K562 (cell line): ENCODE measurements around the gene ITPKB. TPM values are rescaled to one million over a fixed set of nuclear protein-coding genes. Genes with fewer than 3 reads are reported as not detected.

Experiments used
- ATAC-seq: fragments of 200-7000 bp; cut with Tn5 transposase; 3 replicates; pipeline ENCODE4 v1.9.1; 2020; ENCODE audit warnings: moderate library complexity
- BruUV-seq: library from RNA; stranded (reverse); fragments of 400-500 nt; replicated peaks from 2 replicates; lab custom pipeline; 2021; lab: Mats Ljungman, UMichigan
- CTCF ChIA-PET: fragments of 300-600 bp; formaldehyde crosslinking; extraction: SDS; loops from one replicate; lab custom pipeline; 2021; ENCODE audit warnings: low intra/inter-chr PET ratio; lab: Yijun Ruan, JAX
- POLR2A ChIA-PET: fragments of 300-600, 350-650 bp; sonication (Branson Sonifier 250); formaldehyde crosslinking; extraction: SDS; loops from one replicate; lab custom pipeline; 2021; ENCODE audit warnings: antibody characterized with exemption, inconsistent platforms; lab: Yijun Ruan, JAX
- DNase-seq, 4 experiments: peaks; one replicate each; pipeline versions ENCODE4 v3.0.0 to v3.0.0-alpha.2; 2011 to 2018; ENCODE audit warnings: low spot score in 3 of 4, mixed read lengths in 3 of 4; ENCODE audit errors: extremely low read depth in 1 of 4
- FAIRE-seq: peaks from 2 replicates; lab custom pipeline; 2011; peaks lifted over from hg19 to GRCh38; lab: Jason Lieb, UNC
- H2AFZ ChIP-seq: 2 replicates; pipeline ENCODE4 v1.6.0; 2011; ENCODE audit warnings: low read depth, low read length, control low read depth, inconsistent platforms
- H3K27ac ChIP-seq: fragments of 200-600 bp; 3 replicates; pipeline ENCODE4 v1.8.0; 2011; ENCODE audit warnings: low read depth, mild to moderate bottlenecking, control low read depth, inconsistent platforms, low read length, moderate library complexity, mixed read lengths; ENCODE audit errors: extremely low read depth
- H3K27me3 ChIP-seq, 2 experiments: fragments of 300-600 bp in 1 of 2; 2 replicates in 1 of 2; 3 replicates in 1 of 2; pipeline versions ENCODE4 v1.6.0 to v1.8.0; 2011; ENCODE audit warnings: inconsistent platforms in 2 of 2, low read length in 2 of 2, mild to moderate bottlenecking in 1 of 2, mixed read lengths in 1 of 2, moderate library complexity in 1 of 2; ENCODE audit not compliant: control insufficient read depth in 2 of 2, insufficient read depth in 2 of 2
- H3K36me3 ChIP-seq: fragments of 300-600 bp; 3 replicates; pipeline ENCODE4 v1.8.0; 2011; ENCODE audit warnings: mild to moderate bottlenecking, low read length, inconsistent platforms; ENCODE audit not compliant: control insufficient read depth, insufficient read depth
- H3K4me1 ChIP-seq, 2 experiments: fragments of 200-600 bp in 1 of 2; replicated peaks in 1 of 2; 2 replicates in 1 of 2; 3 replicates in 1 of 2; pipeline versions ENCODE4 v1.5.1 to v1.8.0; 2011; ENCODE audit warnings: inconsistent platforms in 2 of 2, low read length in 2 of 2, mild to moderate bottlenecking in 1 of 2, mixed read lengths in 1 of 2, moderate library complexity in 1 of 2; ENCODE audit not compliant: control insufficient read depth in 2 of 2, insufficient read depth in 2 of 2
- H3K4me2 ChIP-seq: 2 replicates; pipeline ENCODE4 v1.6.1; 2011; ENCODE audit warnings: low read length, control low read depth, inconsistent platforms, mixed read lengths; ENCODE audit not compliant: insufficient read depth
- H3K4me3 ChIP-seq: fragments of 200-600 bp; sonication (generic), shearing (Covaris generic); 2 replicates; pipeline ENCODE4 v1.5.1; 2016; ENCODE audit warnings: control low read depth, inconsistent platforms
- H3K79me2 ChIP-seq: fragments of 200-600 bp; 3 replicates; pipeline ENCODE4 v1.8.0; 2011; ENCODE audit warnings: low read length, inconsistent platforms; ENCODE audit not compliant: control insufficient read depth, insufficient read depth
- H3K9ac ChIP-seq, 2 experiments: 2 replicates each; pipeline versions ENCODE4 v1.6.0 to v1.6.1; 2011; ENCODE audit warnings: low read depth in 2 of 2, low read length in 2 of 2, control low read depth in 1 of 2, inconsistent platforms in 1 of 2, mild to moderate bottlenecking in 1 of 2, mixed read lengths in 1 of 2; ENCODE audit not compliant: insufficient read depth in 1 of 2
- H3K9me1 ChIP-seq: one replicate; pipeline ENCODE4 v1.6.0; 2011; ENCODE audit warnings: inconsistent platforms, mild to moderate bottlenecking, low read length, moderate library complexity; ENCODE audit not compliant: control insufficient read depth, insufficient read depth
- H3K9me3 ChIP-seq: replicated peaks from 2 replicates; pipeline ENCODE4 v1.5.1; 2011; ENCODE audit warnings: low read depth, low read length, inconsistent platforms; ENCODE audit not compliant: control insufficient read depth, insufficient read depth
- H4K20me1 ChIP-seq: replicated peaks from 2 replicates; pipeline ENCODE4 v1.6.1; 2011; ENCODE audit warnings: low read length, inconsistent platforms, mixed read lengths; ENCODE audit not compliant: control insufficient read depth, insufficient read depth
- CBX8 ChIP-seq: fragments of 200-600 bp; sonication (generic); IDR thresholded peaks from 2 replicates; pipeline ENCODE4 v1.6.1; 2012; ENCODE audit warnings: borderline replicate concordance, mixed run types, low read depth, mild to moderate bottlenecking, moderate library complexity, mixed read lengths, low read length, control low read depth, inconsistent platforms; ENCODE audit not compliant: poor library complexity, severe bottlenecking; ENCODE audit errors: extremely low read depth
- DIDO1 ChIP-seq: fragments of 450-650 bp; IDR thresholded peaks from 2 replicates; pipeline ENCODE4 v1.6.1; 2016; ENCODE audit warnings: low read depth, missing biosample characterization, missing genetic modification characterization
- ESRRB ChIP-seq: fragments of 250-450 bp; sonication (Bioruptor Pico); IDR thresholded peaks from 2 replicates; pipeline ENCODE4 v1.5.0; 2020; ENCODE audit warnings: mild to moderate bottlenecking, moderate library complexity, borderline replicate concordance
- ETS2 ChIP-seq: IDR thresholded peaks from 2 replicates; pipeline ENCODE4 v1.6.1; 2016; ENCODE audit warnings: borderline replicate concordance, missing genetic modification characterization, mild to moderate bottlenecking, moderate library complexity, missing compliant biosample characterization; ENCODE audit not compliant: poor library complexity, severe bottlenecking
- MBD1 ChIP-seq: fragments of 250-450 bp; sonication (Bioruptor Pico); IDR thresholded peaks from 2 replicates; pipeline ENCODE4 v1.8.0; 2022; ENCODE audit warnings: inconsistent platforms
- NELFE ChIP-seq: IDR thresholded peaks from 2 replicates; pipeline ENCODE4 v1.6.1; 2011; ENCODE audit warnings: mild to moderate bottlenecking; ENCODE audit not compliant: insufficient read depth, insufficient read length
- NFXL1 ChIP-seq: fragments of 450-650 bp; formaldehyde crosslinking; IDR thresholded peaks from 2 replicates; pipeline ENCODE4 v1.4.0; 2021; ENCODE audit warnings: mild to moderate bottlenecking
- SLC30A9 ChIP-seq: fragments of 250-450 bp; sonication (Bioruptor Pico); IDR thresholded peaks from 2 replicates; pipeline ENCODE4 v1.8.0; 2022; ENCODE audit warnings: mild to moderate bottlenecking, moderate library complexity
- SMARCC2 ChIP-seq: fragments of 450-650 bp; IDR thresholded peaks from 2 replicates; pipeline ENCODE4 v1.6.1; 2017; ENCODE audit warnings: antibody characterized with exemption, moderate library complexity, mild to moderate bottlenecking, low read depth
- TEAD1 ChIP-seq, 2 experiments: fragments of 450-650 bp in 1 of 2; sonication (generic) in 1 of 2; formaldehyde crosslinking; IDR thresholded peaks; 2 replicates each; pipeline versions ENCODE4 v1.4.0 to v1.8.0; 2020 to 2022; ENCODE audit warnings: mild to moderate bottlenecking in 2 of 2, missing genetic modification reagents in 1 of 2
- THAP7 ChIP-seq: fragments of 250-450 bp; sonication (Bioruptor Pico); IDR thresholded peaks from 2 replicates; pipeline ENCODE4 v1.5.0; 2021
- ZNF140 ChIP-seq: fragments of 250-450 bp; sonication (Bioruptor Pico); IDR thresholded peaks from 2 replicates; pipeline ENCODE4 v1.8.0; 2021; ENCODE audit warnings: moderate library complexity, mild to moderate bottlenecking, inconsistent platforms
- WGBS: fragments of 100-300 bp; shearing (Covaris generic); methylation state at CpG from one replicate; pipeline ENCODE4 v1.1.6; 2016; ENCODE audit warnings: low coverage, mixed read lengths; ENCODE audit not compliant: insufficient coverage; ENCODE audit errors: missing lambda C conversion rate; 5-methylcytosine and 5-hydroxymethylcytosine counted together
- in situ Hi-C: fragments of 300-500 bp; cut with MboI; formaldehyde crosslinking; loops from 4 replicates; pipeline ENCODE4 v1.15.0; 2018; ENCODE audit warnings: inconsistent platforms, mixed read lengths
- intact Hi-C: fragments of 100-400 bp; cut with micrococcal nuclease; formaldehyde crosslinking; loops from 2 replicates; pipeline ENCODE4 v1.14.2; 2022
- polyA plus RNA-seq, 8 experiments: library from polyadenylated mRNA; depleted of rRNA in 4 of 8; stranded (reverse) in 5 of 8; unstranded in 3 of 8; fragments of >200 nt; fragmentation: Nextera tagmentation in 2 of 8; fragmentation: Illumina TruSeq in 1 of 8; extraction: Ambion mirVana in 2 of 8; extraction: Trizol in 1 of 8; gene quantifications; 2 replicates each; pipeline versions ENCODE4 v1.2.1 to v1.2.3, GENCODE V29; 2011 to 2014; ENCODE audit warnings: inconsistent platforms in 1 of 8, missing spikeins in 1 of 8
- total RNA-seq, 7 experiments: library from RNA; depleted of rRNA in 6 of 7; stranded (reverse); fragments of >200 nt in 6 of 7; fragmentation: Illumina TruSeq in 2 of 7; extraction: Trizol in 2 of 7; gene quantifications; 2 replicates each; pipeline versions ENCODE4 v1.2.1 to v1.2.3, GENCODE V29; 2011 to 2021; ENCODE audit warnings: low replicate concordance in 1 of 7

Gene ITPKB
- total and polyA plus RNA-seq, 9 of the 15 experiments (the other 6 are each of a cell fraction or from before 2014, with no cell fraction given) = 0.01 to 0.22 TPM; not detected in 7

- Histone ChIP-seq H2AFZ (no peak overlapping the region), H3K4me2 (no peak overlapping the region), H3K4me1 (peaks cover 0 to 25% of the 10 kb centered on the region in 2 experiments; a peak in 2 of 5 replicates), H3K9me3 (no peaks in the 10 kb centered on the region), H3K9ac (no peak overlapping the region), H3K4me3 (no peak overlapping the region), H3K36me3 (no peaks in the 10 kb centered on the region), H3K79me2 (no peaks in the 10 kb centered on the region), H3K27ac (no peak overlapping the region), H4K20me1 (peaks cover 4% of the 10 kb centered on the region; the same call in 1 of the 2 replicates), H3K9me1 (no peaks in the 10 kb centered on the region), H3K27me3 (peaks cover 39 to 69% of the 10 kb centered on the region in 2 experiments)
- CTCF ChIA-PET = no interaction called here
- no peak for TF ChIP-seq ZNF140 (CRISPR knock-in tag)
- no peak for TF ChIP-seq SMARCC2
- TF ChIP-seq SLC30A9 (CRISPR knock-in tag) = no peak
- TF ChIP-seq THAP7 = no peak
- TF ChIP-seq ESRRB (CRISPR knock-in tag) = no peak
- no peak for TF ChIP-seq MBD1
- no peak for TF ChIP-seq TEAD1 (CRISPR knock-in tag; IDR thresholded peaks at IDR 0.05)
- no peak for TF ChIP-seq NFXL1 (CRISPR knock-in tag)
- TF ChIP-seq DIDO1 = no peak
- TF ChIP-seq CBX8 = no peak
- no peak for TF ChIP-seq NELFE
- TF ChIP-seq ETS2 (tag) = no peak
- intact Hi-C loops (no loop called here), in situ Hi-C loops (no loop called here)
- WGBS = 6% methylated on average over 39 of the region's 39 CpGs
- no peak for DNase-seq
- FAIRE-seq = no peak
- ATAC-seq = no peak; the same call in 2 of the 3 replicates
- BruUV-seq = no TSS peak
- POLR2A ChIA-PET = interaction anchor here (0.6 to 0.7 kb wide), 2 partner anchors 28 to 47 kb away, joined by 3 read pairs; no protein-coding TSS in a partner anchor
Observed at GRCh38 chr1:226736001-226736907, 2.8 kb downstream of the ITPKB start.
